Epithelial cell of esophagus (primary cell): ENCODE measurements around the gene PLEKHG4B.

Experiments
- DNase-seq: peaks from one replicate; pipeline ENCODE4 v3.0.0; 2010; ENCODE audit warnings: low read depth
- H3K4me3 ChIP-seq: 2 replicates; pipeline ENCODE4 v1.5.1; 2011; ENCODE audit warnings: mild to moderate bottlenecking, low read length, control low read depth
- CTCF ChIP-seq: IDR thresholded peaks from 2 replicates; pipeline ENCODE4 v1.5.1; 2011; ENCODE audit warnings: low read depth, mild to moderate bottlenecking, low read length, control low read depth, inconsistent platforms; ENCODE audit not compliant: insufficient read depth; ENCODE audit errors: missing control alignments

Gene PLEKHG4B

GRCh38 chr5:170971-171800, 79.2 kb downstream of the PLEKHG4B start:
- no peak for TF ChIP-seq CTCF
- no peak overlapping the region for H3K4me3 ChIP-seq
- DNase-seq: no peak

- TF ChIP-seq CTCF: no peak
- DNase-seq: no peak
- no peak overlapping the region for H3K4me3 ChIP-seq
Measured at GRCh38 chr5:171801-172331, 79.9 kb downstream of the PLEKHG4B start.

- TF ChIP-seq CTCF: no peak
- no peak overlapping the region for H3K4me3 ChIP-seq
- no peak for DNase-seq
Measured at GRCh38 chr5:172421-172820, 80.5 kb downstream of the PLEKHG4B start.

- H3K4me3 ChIP-seq: no peak overlapping the region
- no peak for TF ChIP-seq CTCF
- DNase-seq: no peak
Measured at GRCh38 chr5:172841-173251, 80.9 kb downstream of the PLEKHG4B start.

- TF ChIP-seq CTCF: no peak
- no peak for DNase-seq
- H3K4me3 ChIP-seq: no peak overlapping the region
Measured at GRCh38 chr5:173392-174290, 81.7 kb downstream of the PLEKHG4B start.

- DNase-seq: no peak
- no peak overlapping the region for H3K4me3 ChIP-seq
- TF ChIP-seq CTCF: no peak
Measured at GRCh38 chr5:174291-174600, 82.3 kb downstream of the PLEKHG4B start.
